Measurements from ENCODE around the gene KANSL3. TPM values are rescaled to one million over a fixed set of nuclear protein-coding genes. Genes with fewer than 3 reads are reported as not detected.
A peak's percentile ranks its signal among the peaks of the same experiment; 100 is the strongest.
"Not testable (repeated sequence)": the region's sequence is repeated elsewhere in the genome, so short reads cannot be mapped to it uniquely, and the experiment has no call there.

The KANSL3 gene
- total RNA-seq, 2 donors from 2014 or later, result 59.8 to 66.9 TPM

DNA sequence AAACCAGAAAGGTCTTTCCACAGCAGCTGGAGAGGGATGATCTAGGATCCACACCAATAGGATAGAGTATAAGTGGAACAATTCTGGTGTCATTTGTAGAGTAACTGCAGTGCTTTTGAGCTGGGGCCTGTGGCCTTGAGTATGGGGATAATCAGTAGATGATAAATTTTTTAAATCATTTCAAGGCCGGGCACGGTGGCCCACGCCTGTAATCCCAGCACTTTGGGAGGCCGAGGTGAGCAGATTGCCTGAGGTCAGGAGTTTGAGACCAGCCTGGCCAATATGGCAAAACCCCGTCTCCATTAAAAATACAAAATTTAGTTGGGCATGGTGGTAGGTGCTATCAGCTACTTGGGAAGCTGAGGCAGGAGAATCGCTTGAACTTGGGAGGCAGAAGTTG is 80.7 kb downstream of the KANSL3 start:
- H3K4me1 Mint-ChIP-seq (ENCODE audit: low read depth), result peaks cover 49% of the 10 kb centered on the region
- peaks cover 2 to 11% of the 10 kb centered on the region in 2 donors for H3K9me3 Mint-ChIP-seq
- not testable (repeated sequence) for H3K27me3 Mint-ChIP-seq (ENCODE audit: low read depth); ATAC-seq (replicated peaks in 1 of 2); DNase-seq
- H3K36me3 Mint-ChIP-seq (ENCODE audit: insufficient read depth in 2 of 2), result peaks cover 11 to 14% of the 10 kb centered on the region in 2 donors
- peak overlapping the region; percentile 83 for H3K27ac Mint-ChIP-seq
- peak overlapping the region in 1 of 2 donors; percentile 18 for H3K4me3 Mint-ChIP-seq

GRCh38 chr2:96556441-96557330 is 81.4 kb downstream of the KANSL3 start:
- Mint-ChIP-seq H3K27me3 (ENCODE audit: low read depth) (no peaks in the 10 kb centered on the region), H3K27ac (peak overlapping the region; percentile 75), H3K4me1 (ENCODE audit: low read depth) (peaks cover 56% of the 10 kb centered on the region), H3K9me3 (peaks cover 2 to 11% of the 10 kb centered on the region in 2 donors), H3K36me3 (ENCODE audit: insufficient read depth in 2 of 2) (peaks cover 11 to 17% of the 10 kb centered on the region in 2 donors), H3K4me3 (peak overlapping the region; percentile 10 to 18)
- peak; percentile 77 to 85 for DNase-seq
- peak; percentile 74 for ATAC-seq (replicated peaks in 1 of 2)

- H3K27ac Mint-ChIP-seq, result peak overlapping the region; percentile 90
- DNase-seq (peak in 1 of 2 donors; percentile 31), ATAC-seq (replicated peaks in 1 of 2) (no peak)
- peak overlapping the region in 1 of 2 donors; percentile 22 for H3K4me3 Mint-ChIP-seq
- H3K9me3 Mint-ChIP-seq, result peaks cover 2 to 11% of the 10 kb centered on the region in 2 donors
- no peaks in the 10 kb centered on the region for H3K27me3 Mint-ChIP-seq (ENCODE audit: low read depth)
- peaks cover 11 to 17% of the 10 kb centered on the region in 2 donors for H3K36me3 Mint-ChIP-seq (ENCODE audit: insufficient read depth in 2 of 2)
- peaks cover 56% of the 10 kb centered on the region for H3K4me1 Mint-ChIP-seq (ENCODE audit: low read depth)
Measured at GRCh38 chr2:96555146-96555610, 82.9 kb downstream of the KANSL3 start.

GRCh38 chr2:96554293-96555145 is 83.6 kb downstream of the KANSL3 start:
- peaks cover 56% of the 10 kb centered on the region for H3K4me1 Mint-ChIP-seq (ENCODE audit: low read depth)
- peaks cover 2 to 11% of the 10 kb centered on the region in 2 donors for H3K9me3 Mint-ChIP-seq
- ATAC-seq (replicated peaks in 1 of 2) (peak; percentile 47 to 48), DNase-seq (peak; percentile 80 to 84)
- peak overlapping the region in 1 of 2 donors; percentile 41 for H3K4me3 Mint-ChIP-seq
- H3K27ac Mint-ChIP-seq, result peak overlapping the region; percentile 90
- peaks cover 11 to 19% of the 10 kb centered on the region in 2 donors for H3K36me3 Mint-ChIP-seq (ENCODE audit: insufficient read depth in 2 of 2)
- no peaks in the 10 kb centered on the region for H3K27me3 Mint-ChIP-seq (ENCODE audit: low read depth)

- Mint-ChIP-seq H3K4me1 (ENCODE audit: low read depth) (peaks cover 56% of the 10 kb centered on the region), H3K4me3 (peak overlapping the region; percentile 39 to 41), H3K36me3 (ENCODE audit: insufficient read depth in 2 of 2) (peaks cover 11 to 19% of the 10 kb centered on the region in 2 donors)
Measured at GRCh38 chr2:96553957-96554292, 84.2 kb downstream of the KANSL3 start.

GRCh38 chr2:96553176-96553956 is 84.7 kb downstream of the KANSL3 start:
- Mint-ChIP-seq H3K4me1 (ENCODE audit: low read depth) (peaks cover 56% of the 10 kb centered on the region), H3K27ac (no peak overlapping the region), H3K36me3 (ENCODE audit: insufficient read depth in 2 of 2) (peaks cover 11 to 20% of the 10 kb centered on the region in 2 donors), H3K4me3 (peak overlapping the region; percentile 39 to 41), H3K27me3 (ENCODE audit: low read depth) (no peaks in the 10 kb centered on the region), H3K9me3 (peaks cover 2 to 11% of the 10 kb centered on the region in 2 donors)
- ATAC-seq (replicated peaks in 1 of 2) (no peak), DNase-seq (peak in 1 of 2 donors; percentile 38)

More at GRCh38 chr2:96553957-96554292, 84.2 kb downstream of the KANSL3 start:
- ATAC-seq (replicated peaks in 1 of 2); H3K27me3 Mint-ChIP-seq (ENCODE audit: low read depth); DNase-seq: not testable (repeated sequence)
- H3K27ac Mint-ChIP-seq, result peak overlapping the region; percentile 90
- H3K9me3 Mint-ChIP-seq, result peaks cover 2 to 11% of the 10 kb centered on the region in 2 donors

GRCh38 chr2:96552315-96553175 is 85.6 kb downstream of the KANSL3 start:
- Mint-ChIP-seq H3K4me3 (peak overlapping the region in 1 of 2 donors; percentile 1), H3K4me1 (ENCODE audit: low read depth) (peaks cover 60% of the 10 kb centered on the region), H3K27ac (peak overlapping the region; percentile 34), H3K36me3 (ENCODE audit: insufficient read depth in 2 of 2) (peaks cover 7 to 18% of the 10 kb centered on the region in 2 donors), H3K9me3 (peaks cover 2 to 7% of the 10 kb centered on the region in 2 donors), H3K27me3 (ENCODE audit: low read depth) (no peaks in the 10 kb centered on the region)
- ATAC-seq (replicated peaks in 1 of 2), result no peak
- peak in 1 of 2 donors; percentile 27 for DNase-seq

GRCh38 chr2:96551605-96552314 is 86.4 kb downstream of the KANSL3 start:
- peaks cover 8 to 19% of the 10 kb centered on the region in 2 donors for H3K36me3 Mint-ChIP-seq (ENCODE audit: insufficient read depth in 2 of 2)
- H3K27ac Mint-ChIP-seq, result peak overlapping the region; percentile 17
- H3K4me1 Mint-ChIP-seq (ENCODE audit: low read depth), result peaks cover 61% of the 10 kb centered on the region
- H3K27me3 Mint-ChIP-seq (ENCODE audit: low read depth), result no peaks in the 10 kb centered on the region
- peak overlapping the region in 1 of 2 donors; percentile 1 for H3K4me3 Mint-ChIP-seq
- DNase-seq, result peak in 1 of 2 donors; percentile 9
- peaks cover 0 to 2% of the 10 kb centered on the region in 2 donors for H3K9me3 Mint-ChIP-seq
- ATAC-seq (replicated peaks in 1 of 2), result no peak

GRCh38 chr2:96550787-96551604 is 87.1 kb downstream of the KANSL3 start:
- no peak overlapping the region for H3K4me3 Mint-ChIP-seq
- H3K27ac Mint-ChIP-seq, result no peak overlapping the region
- H3K9me3 Mint-ChIP-seq, result no peaks in the 10 kb centered on the region
- H3K36me3 Mint-ChIP-seq (ENCODE audit: insufficient read depth in 2 of 2), result peaks cover 9 to 24% of the 10 kb centered on the region in 2 donors
- no peak for DNase-seq
- H3K4me1 Mint-ChIP-seq (ENCODE audit: low read depth), result peaks cover 61% of the 10 kb centered on the region
- ATAC-seq (replicated peaks in 1 of 2), result no peak
- no peaks in the 10 kb centered on the region for H3K27me3 Mint-ChIP-seq (ENCODE audit: low read depth)

GRCh38 chr2:96549967-96550786 is 87.9 kb downstream of the KANSL3 start:
- ATAC-seq (replicated peaks in 1 of 2) (no peak), DNase-seq (no peak)
- Mint-ChIP-seq H3K9me3 (no peaks in the 10 kb centered on the region), H3K4me3 (no peak overlapping the region), H3K27me3 (ENCODE audit: low read depth) (no peaks in the 10 kb centered on the region), H3K4me1 (ENCODE audit: low read depth) (peaks cover 61% of the 10 kb centered on the region), H3K27ac (no peak overlapping the region), H3K36me3 (ENCODE audit: insufficient read depth in 2 of 2) (peaks cover 13 to 29% of the 10 kb centered on the region in 2 donors)

All from activated T-cell treated with anti-CD3 and anti-CD28 coated beads, Interleukin-2, amount 50 U/mL, for 72 hours (primary cell).